ENCODE measurements around the gene PTDSS2. TPM values are rescaled to one million over a fixed set of nuclear protein-coding genes. Genes with fewer than 3 reads are reported as not detected.

PTDSS2 gene
- total and polyA plus RNA-seq, 2 of the 13 experiments (the other 11 are each of a cell fraction or from before 2014, with no cell fraction given) = 21.7 to 26.4 TPM

DNA sequence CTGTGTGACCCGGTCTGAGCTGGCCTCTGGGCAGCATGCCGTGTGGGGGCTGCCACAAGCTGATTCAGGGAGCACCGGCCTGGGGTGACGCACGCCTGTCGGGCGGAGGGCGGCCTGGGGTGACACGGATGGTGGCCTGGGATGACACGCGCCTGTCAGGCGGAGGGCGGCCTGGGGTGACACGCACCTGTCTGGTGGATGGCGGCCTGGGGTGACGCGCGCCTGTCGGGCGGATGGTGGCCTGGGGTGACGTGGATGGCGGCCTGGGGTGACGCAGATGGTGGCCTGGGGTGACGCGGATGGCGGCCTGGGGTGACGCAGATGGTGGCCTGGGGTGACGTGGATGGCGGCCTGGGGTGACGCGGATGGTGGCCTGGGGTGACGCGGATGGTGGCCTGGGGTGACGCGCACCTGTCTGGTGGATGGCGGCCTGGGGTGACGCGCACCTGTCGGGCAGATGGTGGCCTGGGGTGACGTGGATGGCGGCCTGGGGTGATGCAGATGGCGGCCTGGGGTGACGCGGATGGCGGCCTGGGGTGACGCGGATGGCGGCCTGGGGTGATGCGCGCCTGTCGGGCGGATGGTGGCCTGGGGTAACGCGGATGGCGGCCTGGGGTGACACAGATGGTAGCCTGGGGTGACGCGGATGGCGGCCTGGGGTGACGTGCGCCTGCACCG, 21.5 kb downstream of the PTDSS2 start:
- intact Hi-C loops (cut with micrococcal nuclease; ENCODE audit: unreplicated experiment) = no loop called here
- TF ChIP-seq ZNF550 (CRISPR knock-in tag; IDR thresholded peaks at IDR 0.05; ENCODE audit: borderline replicate concordance) (no peak), AGO2 (optimal IDR thresholded peaks at IDR 0.05; ENCODE audit: low read depth, low read length) (peak; percentile 40)
- Histone ChIP-seq H3K4me2 (ENCODE audit: low read depth, low read length) (no peak overlapping the region), H3K36me3 (replicated peaks in 1 of 2; ENCODE audit: control insufficient read depth in 1 of 2, insufficient read depth in 2 of 2, low read length in 2 of 2) (peaks cover 1 to 8% of the 10 kb centered on the region in 2 experiments; a peak in 2 of 5 replicates), H3K79me2 (ENCODE audit: insufficient read depth, low read length) (peaks cover 15% of the 10 kb centered on the region), H2AFZ (ENCODE audit: low read length) (no peak overlapping the region), H4K20me1 (ENCODE audit: insufficient read depth, low read length) (no peaks in the 10 kb centered on the region), H3K9me3 (ENCODE audit: low read length) (no peaks in the 10 kb centered on the region), H3K27me3 (ENCODE audit: control insufficient read depth in 1 of 2, insufficient read depth in 2 of 2, low read length in 2 of 2) (no peaks in the 10 kb centered on the region), H3K9ac (ENCODE audit: insufficient read depth, low read depth, low read length) (no peak overlapping the region), H3K27ac (ENCODE audit: extremely low read length, insufficient read depth, low read length) (no peak overlapping the region), H3K4me1 (ENCODE audit: insufficient read depth, low read length) (peaks cover 19% of the 10 kb centered on the region), H3K4me3 (replicated peaks in 1 of 3; ENCODE audit: insufficient read depth in 1 of 3, low read depth in 2 of 3, low read length in 3 of 3) (no peak overlapping the region)
- FAIRE-seq (no peak), DNase-seq (ENCODE audit: low spot score) (no peak), ATAC-seq (no peak)
- CTCF ChIA-PET (ENCODE audit: low intra/inter-chr PET ratio, low total read pairs) = no interaction called here
- BruUV-seq (replicated peaks) = no TSS peak
- WGBS (ENCODE audit: low lambda C conversion rate) = 97% methylated on average over 61 of the region's 61 CpGs
- in situ Hi-C loops (cut with HindIII; ENCODE audit: extremely low pct_ligation_motif_present, low pct_unique_long_range_greater_than_20kb) = no loop called here
- POLR2A ChIA-PET = no interaction called here

DNA sequence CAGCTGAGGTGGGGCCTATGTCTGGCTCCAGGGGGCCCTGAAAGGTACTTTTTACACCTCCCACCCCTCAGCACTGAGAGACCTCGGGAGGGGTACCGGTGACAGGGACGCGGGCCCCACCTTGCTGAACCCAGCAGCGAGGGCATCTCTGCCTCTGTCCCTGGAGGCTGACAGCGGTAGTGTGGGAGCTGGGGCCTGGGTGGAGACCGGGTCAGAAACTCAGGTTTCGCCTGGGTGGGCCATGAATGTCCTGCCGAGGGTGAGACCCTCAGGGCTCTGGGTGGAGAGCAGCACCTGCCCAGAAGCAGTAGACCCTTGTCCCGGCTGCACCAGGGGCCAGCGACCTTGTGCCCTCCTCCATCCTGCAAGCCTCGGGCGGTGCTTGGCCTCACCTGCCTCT, 22.2 kb downstream of the PTDSS2 start:
- no peak overlapping the region for H3K27ac ChIP-seq (ENCODE audit: extremely low read length, insufficient read depth, low read length)
- intact Hi-C loops (cut with micrococcal nuclease; ENCODE audit: unreplicated experiment) = no loop called here
- H3K27me3 ChIP-seq (ENCODE audit: control insufficient read depth in 1 of 2, insufficient read depth in 2 of 2, low read length in 2 of 2) = no peaks in the 10 kb centered on the region
- ChIA-PET POLR2A (no interaction called here), CTCF (ENCODE audit: low intra/inter-chr PET ratio, low total read pairs) (no interaction called here)
- in situ Hi-C loops (cut with HindIII; ENCODE audit: extremely low pct_ligation_motif_present, low pct_unique_long_range_greater_than_20kb) = no loop called here
- ATAC-seq (peak; percentile 47), DNase-seq (ENCODE audit: low spot score) (no peak), FAIRE-seq (no peak)
- peaks cover 1 to 8% of the 10 kb centered on the region in 2 experiments; a peak in 2 of 5 replicates for H3K36me3 ChIP-seq (replicated peaks in 1 of 2; ENCODE audit: control insufficient read depth in 1 of 2, insufficient read depth in 2 of 2, low read length in 2 of 2)
- H4K20me1 ChIP-seq (ENCODE audit: insufficient read depth, low read length) = no peaks in the 10 kb centered on the region
- peaks cover 15% of the 10 kb centered on the region for H3K79me2 ChIP-seq (ENCODE audit: insufficient read depth, low read length)
- no TSS peak for BruUV-seq (replicated peaks)
- no peak overlapping the region for H3K4me2 ChIP-seq (ENCODE audit: low read depth, low read length)
- WGBS (ENCODE audit: low lambda C conversion rate) = 84% methylated on average over 6 of the region's 13 CpGs
- no peak overlapping the region for H3K4me3 ChIP-seq (replicated peaks in 1 of 3; ENCODE audit: insufficient read depth in 1 of 3, low read depth in 2 of 3, low read length in 3 of 3)
- H3K9ac ChIP-seq (ENCODE audit: insufficient read depth, low read depth, low read length) = no peak overlapping the region
- no peak overlapping the region for H2AFZ ChIP-seq (ENCODE audit: low read length)
- H3K9me3 ChIP-seq (ENCODE audit: low read length) = no peaks in the 10 kb centered on the region
- peaks cover 19% of the 10 kb centered on the region for H3K4me1 ChIP-seq (ENCODE audit: insufficient read depth, low read length)
- TF ChIP-seq ZNF431 (CRISPR knock-in tag; IDR thresholded peaks at IDR 0.05; ENCODE audit: borderline replicate concordance, low read depth) = no peak
- TF ChIP-seq THYN1 (CRISPR knock-in tag; IDR thresholded peaks at IDR 0.05; ENCODE audit: borderline replicate concordance, low read depth) = no peak
- TF ChIP-seq, protein P1, sequence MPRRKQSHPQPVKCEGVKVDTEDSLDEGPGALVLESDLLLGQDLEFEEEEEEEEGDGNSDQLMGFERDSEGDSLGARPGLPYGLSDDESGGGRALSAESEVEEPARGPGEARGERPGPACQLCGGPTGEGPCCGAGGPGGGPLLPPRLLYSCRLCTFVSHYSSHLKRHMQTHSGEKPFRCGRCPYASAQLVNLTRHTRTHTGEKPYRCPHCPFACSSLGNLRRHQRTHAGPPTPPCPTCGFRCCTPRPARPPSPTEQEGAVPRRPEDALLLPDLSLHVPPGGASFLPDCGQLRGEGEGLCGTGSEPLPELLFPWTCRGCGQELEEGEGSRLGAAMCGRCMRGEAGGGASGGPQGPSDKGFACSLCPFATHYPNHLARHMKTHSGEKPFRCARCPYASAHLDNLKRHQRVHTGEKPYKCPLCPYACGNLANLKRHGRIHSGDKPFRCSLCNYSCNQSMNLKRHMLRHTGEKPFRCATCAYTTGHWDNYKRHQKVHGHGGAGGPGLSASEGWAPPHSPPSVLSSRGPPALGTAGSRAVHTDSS (CRISPR knock-in tag; conservative IDR thresholded peaks at IDR 0.05) = no peak
- no peak for TF ChIP-seq ETV6 (CRISPR knock-in tag; conservative IDR thresholded peaks at IDR 0.05)
- TF ChIP-seq, protein P2, sequence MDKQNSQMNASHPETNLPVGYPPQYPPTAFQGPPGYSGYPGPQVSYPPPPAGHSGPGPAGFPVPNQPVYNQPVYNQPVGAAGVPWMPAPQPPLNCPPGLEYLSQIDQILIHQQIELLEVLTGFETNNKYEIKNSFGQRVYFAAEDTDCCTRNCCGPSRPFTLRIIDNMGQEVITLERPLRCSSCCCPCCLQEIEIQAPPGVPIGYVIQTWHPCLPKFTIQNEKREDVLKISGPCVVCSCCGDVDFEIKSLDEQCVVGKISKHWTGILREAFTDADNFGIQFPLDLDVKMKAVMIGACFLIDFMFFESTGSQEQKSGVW (CRISPR knock-in tag; IDR thresholded peaks at IDR 0.05; ENCODE audit: borderline replicate concordance) = no peak
- no peak for TF ChIP-seq NFRKB (IDR thresholded peaks at IDR 0.05)
- TF ChIP-seq GTF3A (CRISPR knock-in tag; conservative IDR thresholded peaks at IDR 0.05) = no peak
- TF ChIP-seq NCOR1 (IDR thresholded peaks at IDR 0.05; ENCODE audit: borderline replicate concordance, low read length) = no peak
- TF ChIP-seq, protein P3, sequence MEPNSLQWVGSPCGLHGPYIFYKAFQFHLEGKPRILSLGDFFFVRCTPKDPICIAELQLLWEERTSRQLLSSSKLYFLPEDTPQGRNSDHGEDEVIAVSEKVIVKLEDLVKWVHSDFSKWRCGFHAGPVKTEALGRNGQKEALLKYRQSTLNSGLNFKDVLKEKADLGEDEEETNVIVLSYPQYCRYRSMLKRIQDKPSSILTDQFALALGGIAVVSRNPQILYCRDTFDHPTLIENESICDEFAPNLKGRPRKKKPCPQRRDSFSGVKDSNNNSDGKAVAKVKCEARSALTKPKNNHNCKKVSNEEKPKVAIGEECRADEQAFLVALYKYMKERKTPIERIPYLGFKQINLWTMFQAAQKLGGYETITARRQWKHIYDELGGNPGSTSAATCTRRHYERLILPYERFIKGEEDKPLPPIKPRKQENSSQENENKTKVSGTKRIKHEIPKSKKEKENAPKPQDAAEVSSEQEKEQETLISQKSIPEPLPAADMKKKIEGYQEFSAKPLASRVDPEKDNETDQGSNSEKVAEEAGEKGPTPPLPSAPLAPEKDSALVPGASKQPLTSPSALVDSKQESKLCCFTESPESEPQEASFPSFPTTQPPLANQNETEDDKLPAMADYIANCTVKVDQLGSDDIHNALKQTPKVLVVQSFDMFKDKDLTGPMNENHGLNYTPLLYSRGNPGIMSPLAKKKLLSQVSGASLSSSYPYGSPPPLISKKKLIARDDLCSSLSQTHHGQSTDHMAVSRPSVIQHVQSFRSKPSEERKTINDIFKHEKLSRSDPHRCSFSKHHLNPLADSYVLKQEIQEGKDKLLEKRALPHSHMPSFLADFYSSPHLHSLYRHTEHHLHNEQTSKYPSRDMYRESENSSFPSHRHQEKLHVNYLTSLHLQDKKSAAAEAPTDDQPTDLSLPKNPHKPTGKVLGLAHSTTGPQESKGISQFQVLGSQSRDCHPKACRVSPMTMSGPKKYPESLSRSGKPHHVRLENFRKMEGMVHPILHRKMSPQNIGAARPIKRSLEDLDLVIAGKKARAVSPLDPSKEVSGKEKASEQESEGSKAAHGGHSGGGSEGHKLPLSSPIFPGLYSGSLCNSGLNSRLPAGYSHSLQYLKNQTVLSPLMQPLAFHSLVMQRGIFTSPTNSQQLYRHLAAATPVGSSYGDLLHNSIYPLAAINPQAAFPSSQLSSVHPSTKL (CRISPR knock-in tag; IDR thresholded peaks at IDR 0.05) = no peak
- no peak for TF ChIP-seq RBM22 (optimal IDR thresholded peaks at IDR 0.05; ENCODE audit: low read length)
